ENCODE results near the gene SCT. TPM values are rescaled to one million over a fixed set of nuclear protein-coding genes. Genes with fewer than 3 reads are reported as not detected.

Gene SCT
- total RNA-seq, 1 experiment from 2014 or later: not detected

DNA sequence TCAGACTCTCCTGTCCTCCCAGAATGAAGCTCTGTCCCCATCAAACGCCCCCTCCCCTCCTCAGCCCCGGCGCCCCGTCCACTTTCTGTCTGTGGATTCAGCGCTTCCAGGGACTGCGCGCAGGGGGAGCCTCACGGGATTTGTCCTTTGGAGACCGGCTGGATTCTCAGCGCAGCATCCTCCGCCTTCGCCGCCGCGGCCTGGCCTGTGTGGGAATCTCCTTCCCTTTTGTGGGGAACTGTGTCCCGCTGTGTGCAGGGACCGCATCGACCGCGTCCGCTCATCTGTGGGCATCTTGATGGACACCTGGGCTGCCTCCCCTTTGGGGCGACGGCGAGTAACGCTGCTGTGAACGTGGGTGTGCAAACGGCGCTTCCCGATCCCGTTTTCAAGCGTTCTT lies 1.1 kb upstream of the SCT start:
- DNase-seq: no peak
- H3K9me3 ChIP-seq: no peaks in the 10 kb centered on the region
- no peaks in the 10 kb centered on the region for H3K27me3 Mint-ChIP-seq (ENCODE audit: insufficient read depth, unreplicated experiment)
- POLR2A ChIA-PET: no interaction called here
- TF ChIP-seq, protein P1, sequence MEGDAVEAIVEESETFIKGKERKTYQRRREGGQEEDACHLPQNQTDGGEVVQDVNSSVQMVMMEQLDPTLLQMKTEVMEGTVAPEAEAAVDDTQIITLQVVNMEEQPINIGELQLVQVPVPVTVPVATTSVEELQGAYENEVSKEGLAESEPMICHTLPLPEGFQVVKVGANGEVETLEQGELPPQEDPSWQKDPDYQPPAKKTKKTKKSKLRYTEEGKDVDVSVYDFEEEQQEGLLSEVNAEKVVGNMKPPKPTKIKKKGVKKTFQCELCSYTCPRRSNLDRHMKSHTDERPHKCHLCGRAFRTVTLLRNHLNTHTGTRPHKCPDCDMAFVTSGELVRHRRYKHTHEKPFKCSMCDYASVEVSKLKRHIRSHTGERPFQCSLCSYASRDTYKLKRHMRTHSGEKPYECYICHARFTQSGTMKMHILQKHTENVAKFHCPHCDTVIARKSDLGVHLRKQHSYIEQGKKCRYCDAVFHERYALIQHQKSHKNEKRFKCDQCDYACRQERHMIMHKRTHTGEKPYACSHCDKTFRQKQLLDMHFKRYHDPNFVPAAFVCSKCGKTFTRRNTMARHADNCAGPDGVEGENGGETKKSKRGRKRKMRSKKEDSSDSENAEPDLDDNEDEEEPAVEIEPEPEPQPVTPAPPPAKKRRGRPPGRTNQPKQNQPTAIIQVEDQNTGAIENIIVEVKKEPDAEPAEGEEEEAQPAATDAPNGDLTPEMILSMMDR (IDR thresholded peaks at IDR 0.05; ENCODE audit: insufficient read depth in 1 of 2, low read depth in 1 of 2, low read length in 1 of 2, severe bottlenecking in 1 of 2, unreplicated experiment in 1 of 2): no peak
- H3K4me1 ChIP-seq: peaks cover 25% of the 10 kb centered on the region
- CTCF ChIA-PET: no interaction called here
- peaks cover 32% of the 10 kb centered on the region for H3K36me3 Mint-ChIP-seq (ENCODE audit: insufficient read depth, unreplicated experiment)
- H3K9me3 Mint-ChIP-seq (ENCODE audit: unreplicated experiment): peaks cover 11% of the 10 kb centered on the region
- H3K4me3 Mint-ChIP-seq (ENCODE audit: unreplicated experiment): peak overlapping the region; percentile 12
- H3K27me3 ChIP-seq (replicated peaks; ENCODE audit: control insufficient read depth, insufficient read depth, low read length): no peaks in the 10 kb centered on the region
- H3K27ac Mint-ChIP-seq (ENCODE audit: unreplicated experiment): peak overlapping the region; percentile 36
- H3K4me1 Mint-ChIP-seq (ENCODE audit: low read depth, unreplicated experiment): peaks cover 20% of the 10 kb centered on the region
- no TSS peak for BruUV-seq (replicated peaks)
- H3K4me3 ChIP-seq (ENCODE audit: low read depth, low read length): no peak overlapping the region
- no peaks in the 10 kb centered on the region for H3K36me3 ChIP-seq (ENCODE audit: control insufficient read depth, insufficient read depth, low read length)
- intact Hi-C loops (cut with micrococcal nuclease; ENCODE audit: unreplicated experiment): no loop called here

DNA sequence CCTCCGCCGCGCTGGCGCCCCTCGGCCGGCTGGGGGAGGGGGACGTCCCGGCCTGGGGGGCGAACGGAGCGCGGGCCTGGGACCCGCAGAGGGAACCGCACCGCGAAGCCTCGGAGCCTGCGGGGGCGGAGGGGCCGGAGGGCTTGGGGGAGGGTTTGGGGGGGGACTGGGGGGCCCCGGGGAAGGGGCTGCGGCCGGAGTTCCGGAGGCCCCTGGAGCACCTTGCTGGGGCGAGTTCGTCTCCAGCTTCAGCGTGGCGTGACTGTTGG lies 261 bp upstream of the SCT start:
- BruUV-seq (replicated peaks): no TSS peak
- no peaks in the 10 kb centered on the region for H3K9me3 ChIP-seq
- H3K27me3 ChIP-seq (replicated peaks; ENCODE audit: control insufficient read depth, insufficient read depth, low read length): no peaks in the 10 kb centered on the region
- H3K9me3 Mint-ChIP-seq (ENCODE audit: unreplicated experiment): peaks cover 11% of the 10 kb centered on the region
- intact Hi-C loops (cut with micrococcal nuclease; ENCODE audit: unreplicated experiment): no loop called here
- TF ChIP-seq, protein P1 (IDR thresholded peaks at IDR 0.05; ENCODE audit: insufficient read depth in 1 of 2, low read depth in 1 of 2, low read length in 1 of 2, severe bottlenecking in 1 of 2, unreplicated experiment in 1 of 2): no peak
- CTCF ChIA-PET: no interaction called here
- no peaks in the 10 kb centered on the region for H3K36me3 ChIP-seq (ENCODE audit: control insufficient read depth, insufficient read depth, low read length)
- POLR2A ChIA-PET: no interaction called here
- H3K27me3 Mint-ChIP-seq (ENCODE audit: insufficient read depth, unreplicated experiment): no peaks in the 10 kb centered on the region
- H3K4me3 ChIP-seq (ENCODE audit: low read depth, low read length): no peak overlapping the region
- peaks cover 35% of the 10 kb centered on the region for H3K36me3 Mint-ChIP-seq (ENCODE audit: insufficient read depth, unreplicated experiment)
- H3K4me1 Mint-ChIP-seq (ENCODE audit: low read depth, unreplicated experiment): peaks cover 20% of the 10 kb centered on the region
- H3K4me3 Mint-ChIP-seq (ENCODE audit: unreplicated experiment): no peak overlapping the region
- no peak overlapping the region for H3K27ac Mint-ChIP-seq (ENCODE audit: unreplicated experiment)
- DNase-seq: no peak
- H3K4me1 ChIP-seq: peaks cover 25% of the 10 kb centered on the region

DNA sequence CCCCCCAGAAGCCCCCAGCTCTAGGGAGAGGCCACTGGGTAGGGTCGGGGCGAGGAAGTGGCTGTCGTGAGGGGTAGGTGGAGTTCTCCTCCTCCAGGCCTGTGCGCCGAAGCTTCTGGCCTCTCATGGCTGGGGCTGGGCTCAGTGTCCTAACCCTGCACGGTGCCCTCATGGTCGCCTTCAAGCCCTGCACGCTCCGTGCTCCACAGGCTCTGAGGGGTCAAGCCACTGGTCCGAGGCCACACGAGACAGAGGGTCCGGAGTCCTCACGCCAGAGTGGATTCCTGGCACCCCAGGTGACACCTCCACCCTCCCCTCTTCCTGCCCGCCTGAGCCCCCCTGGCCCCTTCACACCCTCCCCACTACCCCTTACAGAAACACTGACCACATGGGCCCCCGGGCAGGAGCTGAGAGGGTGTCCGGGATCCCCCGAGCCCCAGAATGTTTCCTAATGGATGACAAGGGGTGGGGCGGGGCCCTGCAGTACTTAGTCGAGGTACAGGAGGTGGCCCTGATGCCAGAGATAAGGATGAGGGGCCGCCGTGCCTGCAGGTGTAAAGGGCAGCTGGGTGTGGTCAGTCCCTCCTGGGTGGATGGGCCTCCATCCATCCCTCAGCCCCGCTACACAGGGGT lies 1.2 kb downstream of the SCT start:
- Histone ChIP-seq H3K36me3 (ENCODE audit: control insufficient read depth, insufficient read depth, low read length) (no peaks in the 10 kb centered on the region), H3K4me1 (peaks cover 25% of the 10 kb centered on the region), H3K27me3 (replicated peaks; ENCODE audit: control insufficient read depth, insufficient read depth, low read length) (no peaks in the 10 kb centered on the region), H3K4me3 (ENCODE audit: low read depth, low read length) (peak overlapping the region; percentile 54), H3K9me3 (no peaks in the 10 kb centered on the region)
- DNase-seq: peak in 1 of 2 experiments; percentile 79
- no TSS peak for BruUV-seq (replicated peaks)
- TF ChIP-seq, protein P1 (IDR thresholded peaks at IDR 0.05; ENCODE audit: insufficient read depth in 1 of 2, low read depth in 1 of 2, low read length in 1 of 2, severe bottlenecking in 1 of 2, unreplicated experiment in 1 of 2): no peak
- H3K9me3 Mint-ChIP-seq (ENCODE audit: unreplicated experiment): peaks cover 11% of the 10 kb centered on the region
- ChIA-PET CTCF (no interaction called here), POLR2A (no interaction called here)
- intact Hi-C loops (cut with micrococcal nuclease; ENCODE audit: unreplicated experiment): no loop called here
- H3K4me1 Mint-ChIP-seq (ENCODE audit: low read depth, unreplicated experiment): peaks cover 20% of the 10 kb centered on the region
- H3K4me3 Mint-ChIP-seq (ENCODE audit: unreplicated experiment): peak overlapping the region; percentile 69
- peaks cover 49% of the 10 kb centered on the region for H3K36me3 Mint-ChIP-seq (ENCODE audit: insufficient read depth, unreplicated experiment)
- H3K27ac Mint-ChIP-seq (ENCODE audit: unreplicated experiment): peak overlapping the region; percentile 50
- H3K27me3 Mint-ChIP-seq (ENCODE audit: insufficient read depth, unreplicated experiment): no peaks in the 10 kb centered on the region
